ENCODE results near the gene POU3F3.

DNA sequence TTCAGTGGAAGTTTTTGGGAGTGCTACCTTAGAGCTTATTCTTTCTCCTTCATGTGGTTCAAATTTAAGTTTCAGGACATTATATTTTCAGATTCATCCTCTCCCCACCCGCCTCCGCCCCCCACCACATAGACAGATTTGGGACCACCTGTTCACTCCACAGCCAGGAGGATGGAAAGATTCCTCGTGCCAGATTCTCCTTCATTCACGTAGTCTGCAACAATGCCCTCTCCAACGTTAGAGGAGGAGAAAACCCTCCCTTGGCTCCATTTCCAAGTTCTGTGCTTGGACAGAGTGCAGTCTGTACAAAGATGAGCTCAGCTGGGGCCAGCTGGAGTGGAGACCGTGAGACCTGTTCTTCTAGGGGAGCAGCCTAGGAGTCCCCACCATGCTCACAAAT is 26.2 kb downstream of the POU3F3 start:
- TF ChIP-seq EZH2 (IDR thresholded peaks at IDR 0.05; ENCODE audit: borderline replicate concordance, low read length), result no peak
- TF ChIP-seq, protein P1, sequence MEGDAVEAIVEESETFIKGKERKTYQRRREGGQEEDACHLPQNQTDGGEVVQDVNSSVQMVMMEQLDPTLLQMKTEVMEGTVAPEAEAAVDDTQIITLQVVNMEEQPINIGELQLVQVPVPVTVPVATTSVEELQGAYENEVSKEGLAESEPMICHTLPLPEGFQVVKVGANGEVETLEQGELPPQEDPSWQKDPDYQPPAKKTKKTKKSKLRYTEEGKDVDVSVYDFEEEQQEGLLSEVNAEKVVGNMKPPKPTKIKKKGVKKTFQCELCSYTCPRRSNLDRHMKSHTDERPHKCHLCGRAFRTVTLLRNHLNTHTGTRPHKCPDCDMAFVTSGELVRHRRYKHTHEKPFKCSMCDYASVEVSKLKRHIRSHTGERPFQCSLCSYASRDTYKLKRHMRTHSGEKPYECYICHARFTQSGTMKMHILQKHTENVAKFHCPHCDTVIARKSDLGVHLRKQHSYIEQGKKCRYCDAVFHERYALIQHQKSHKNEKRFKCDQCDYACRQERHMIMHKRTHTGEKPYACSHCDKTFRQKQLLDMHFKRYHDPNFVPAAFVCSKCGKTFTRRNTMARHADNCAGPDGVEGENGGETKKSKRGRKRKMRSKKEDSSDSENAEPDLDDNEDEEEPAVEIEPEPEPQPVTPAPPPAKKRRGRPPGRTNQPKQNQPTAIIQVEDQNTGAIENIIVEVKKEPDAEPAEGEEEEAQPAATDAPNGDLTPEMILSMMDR (conservative IDR thresholded peaks at IDR 0.05 in 1 of 2, IDR thresholded peaks at IDR 0.05 in 1 of 2; ENCODE audit: extremely low read depth in 1 of 2, insufficient read depth in 1 of 2, low read depth in 1 of 2, low read length in 2 of 2), result no peak

Measured in mammary epithelial cell (primary cell).